CD4-positive, alpha-beta T cell treated with Interferon gamma for 1 hour (primary cell): ENCODE results near the gene ODAD3.
"Not testable (repeated sequence)": the region's sequence is repeated elsewhere in the genome, so short reads cannot be mapped to it uniquely, and the experiment has no call there.

Experiments used
- DNase-seq: peaks from one replicate; pipeline ENCODE4 v3.0.0-alpha.2; 2020

The ODAD3 gene

GRCh38 chr19:11401808-11402543, 32.9 kb downstream of the ODAD3 start:
- DNase-seq: no peak

GRCh38 chr19:11400798-11401197, 34.1 kb downstream of the ODAD3 start:
- no peak for DNase-seq

GRCh38 chr19:11399667-11400066, 35.3 kb downstream of the ODAD3 start:
- DNase-seq: no peak

GRCh38 chr19:11397089-11397610, 37.8 kb downstream of the ODAD3 start:
- no peak for DNase-seq

- no peak for DNase-seq
Observed at GRCh38 chr19:11390933-11391680, 43.8 kb downstream of the ODAD3 start.

GRCh38 chr19:11390359-11390758, 44.6 kb downstream of the ODAD3 start:
- no peak for DNase-seq

- peak; percentile 21 for DNase-seq
Observed at GRCh38 chr19:11387162-11388034, 47.5 kb downstream of the ODAD3 start.

GRCh38 chr19:11384778-11385129, 50.2 kb downstream of the ODAD3 start:
- no peak for DNase-seq

GRCh38 chr19:11383706-11384048, 51.2 kb downstream of the ODAD3 start:
- no peak for DNase-seq

- DNase-seq: peak; percentile 63
Observed at GRCh38 chr19:11382898-11383705, 51.8 kb downstream of the ODAD3 start.

GRCh38 chr19:11380653-11381537, 54.0 kb downstream of the ODAD3 start:
- DNase-seq: peak; percentile 98

- DNase-seq: no peak
Observed at GRCh38 chr19:11379857-11380350, 55.0 kb downstream of the ODAD3 start.

GRCh38 chr19:11379269-11379845, 55.6 kb downstream of the ODAD3 start:
- DNase-seq: not testable (repeated sequence)

GRCh38 chr19:11378319-11379189, 56.4 kb downstream of the ODAD3 start:
- peak; percentile 18 for DNase-seq

- DNase-seq: no peak
Observed at GRCh38 chr19:11377756-11378155, 57.2 kb downstream of the ODAD3 start.

- no peak for DNase-seq
Observed at GRCh38 chr19:11377237-11377636, 57.7 kb downstream of the ODAD3 start.

GRCh38 chr19:11375143-11375948, 59.6 kb downstream of the ODAD3 start:
- peak; percentile 75 for DNase-seq

- peak; percentile 99 for DNase-seq
Observed at GRCh38 chr19:11374433-11375142, 60.3 kb downstream of the ODAD3 start, which contains the start of gene SWSAP1. SWSAP1 (plus strand) TSS chr19:11374666; CDS start chr19:11374681, 15 bp downstream.
